NB4 (cell line): ENCODE results near the gene ADAM33.

Experiments
- DNase-seq: peaks from one replicate; pipeline ENCODE4 v3.0.0; 2010; ENCODE audit warnings: low read depth
- H3K4me3 ChIP-seq: one replicate; pipeline ENCODE4 v1.5.1; 2011; ENCODE audit warnings: mild to moderate bottlenecking, low read depth, low read length, moderate library complexity
- MYC ChIP-seq: IDR thresholded peaks from 2 replicates; pipeline ENCODE4 v1.6.1; 2011; ENCODE audit warnings: low read depth, low read length
- POLR2A ChIP-seq: IDR thresholded peaks from 2 replicates; pipeline ENCODE4 v1.6.1; 2011; ENCODE audit warnings: mild to moderate bottlenecking; ENCODE audit not compliant: insufficient read length; ENCODE audit errors: extremely low read depth
- TF ChIP-seq, protein P1 (sequence below): IDR thresholded peaks from one replicate; pipeline ENCODE4 v1.5.1; 2012; ENCODE audit warnings: low read depth, low read length
- TF ChIP-seq, protein P2 (sequence below): IDR thresholded peaks from 2 replicates; pipeline ENCODE4 v1.6.1; 2011; ENCODE audit warnings: low read depth, low read length

ADAM33 gene

DNA sequence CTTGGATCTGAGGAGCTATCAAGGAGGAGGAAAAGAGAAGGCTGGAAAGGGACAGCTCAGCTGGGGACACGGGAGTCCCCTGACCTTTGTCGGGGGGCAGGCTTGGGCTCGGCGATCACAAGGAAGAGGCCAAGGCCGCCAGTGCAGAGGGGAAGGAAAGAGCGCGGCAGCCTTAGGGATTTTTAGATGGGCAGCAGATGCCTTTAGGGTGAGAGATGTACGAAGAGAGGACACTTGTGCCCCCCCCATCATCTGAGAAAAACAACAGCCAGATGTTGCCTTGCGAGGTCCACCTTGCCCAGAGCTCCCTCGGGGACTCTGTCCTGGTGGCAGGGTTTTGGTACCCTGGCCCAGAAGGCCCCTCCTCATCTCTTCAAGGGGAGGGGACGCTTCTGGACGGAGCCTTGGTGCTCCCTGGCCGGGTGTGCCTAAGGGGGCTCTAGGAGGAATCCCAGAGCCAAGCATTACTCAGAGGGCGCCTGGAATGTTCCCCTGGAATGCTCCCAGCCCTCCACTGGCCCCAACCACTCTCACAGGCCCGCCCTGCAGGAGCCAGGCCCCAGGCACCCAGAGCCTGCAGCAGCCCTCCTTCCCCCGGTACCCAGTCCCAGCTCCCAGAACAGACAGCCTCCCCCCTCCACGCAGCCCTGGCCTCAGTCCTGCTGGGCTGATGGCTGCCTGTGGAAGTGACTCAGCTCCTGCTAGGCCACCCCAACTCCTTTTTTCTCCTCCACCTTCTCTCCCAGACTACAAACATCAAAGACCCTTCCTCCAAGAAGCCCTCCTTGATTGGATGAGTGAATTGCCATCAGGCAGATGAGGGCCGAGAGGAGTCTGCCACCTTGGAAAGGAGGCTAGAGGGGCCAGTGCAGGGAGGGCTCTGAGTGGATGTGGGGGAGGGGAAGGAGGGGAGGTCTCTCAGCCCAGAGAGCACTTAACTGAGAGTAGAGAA is 1.8 kb downstream of the ADAM33 start:
- H3K4me3 ChIP-seq, result no peak overlapping the region
- DNase-seq, result no peak
- TF ChIP-seq, protein P1, sequence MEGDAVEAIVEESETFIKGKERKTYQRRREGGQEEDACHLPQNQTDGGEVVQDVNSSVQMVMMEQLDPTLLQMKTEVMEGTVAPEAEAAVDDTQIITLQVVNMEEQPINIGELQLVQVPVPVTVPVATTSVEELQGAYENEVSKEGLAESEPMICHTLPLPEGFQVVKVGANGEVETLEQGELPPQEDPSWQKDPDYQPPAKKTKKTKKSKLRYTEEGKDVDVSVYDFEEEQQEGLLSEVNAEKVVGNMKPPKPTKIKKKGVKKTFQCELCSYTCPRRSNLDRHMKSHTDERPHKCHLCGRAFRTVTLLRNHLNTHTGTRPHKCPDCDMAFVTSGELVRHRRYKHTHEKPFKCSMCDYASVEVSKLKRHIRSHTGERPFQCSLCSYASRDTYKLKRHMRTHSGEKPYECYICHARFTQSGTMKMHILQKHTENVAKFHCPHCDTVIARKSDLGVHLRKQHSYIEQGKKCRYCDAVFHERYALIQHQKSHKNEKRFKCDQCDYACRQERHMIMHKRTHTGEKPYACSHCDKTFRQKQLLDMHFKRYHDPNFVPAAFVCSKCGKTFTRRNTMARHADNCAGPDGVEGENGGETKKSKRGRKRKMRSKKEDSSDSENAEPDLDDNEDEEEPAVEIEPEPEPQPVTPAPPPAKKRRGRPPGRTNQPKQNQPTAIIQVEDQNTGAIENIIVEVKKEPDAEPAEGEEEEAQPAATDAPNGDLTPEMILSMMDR, result no peak
- TF ChIP-seq POLR2A (no peak), MYC (no peak)
- TF ChIP-seq, protein P2, sequence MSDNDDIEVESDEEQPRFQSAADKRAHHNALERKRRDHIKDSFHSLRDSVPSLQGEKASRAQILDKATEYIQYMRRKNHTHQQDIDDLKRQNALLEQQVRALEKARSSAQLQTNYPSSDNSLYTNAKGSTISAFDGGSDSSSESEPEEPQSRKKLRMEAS, result no peak

DNA sequence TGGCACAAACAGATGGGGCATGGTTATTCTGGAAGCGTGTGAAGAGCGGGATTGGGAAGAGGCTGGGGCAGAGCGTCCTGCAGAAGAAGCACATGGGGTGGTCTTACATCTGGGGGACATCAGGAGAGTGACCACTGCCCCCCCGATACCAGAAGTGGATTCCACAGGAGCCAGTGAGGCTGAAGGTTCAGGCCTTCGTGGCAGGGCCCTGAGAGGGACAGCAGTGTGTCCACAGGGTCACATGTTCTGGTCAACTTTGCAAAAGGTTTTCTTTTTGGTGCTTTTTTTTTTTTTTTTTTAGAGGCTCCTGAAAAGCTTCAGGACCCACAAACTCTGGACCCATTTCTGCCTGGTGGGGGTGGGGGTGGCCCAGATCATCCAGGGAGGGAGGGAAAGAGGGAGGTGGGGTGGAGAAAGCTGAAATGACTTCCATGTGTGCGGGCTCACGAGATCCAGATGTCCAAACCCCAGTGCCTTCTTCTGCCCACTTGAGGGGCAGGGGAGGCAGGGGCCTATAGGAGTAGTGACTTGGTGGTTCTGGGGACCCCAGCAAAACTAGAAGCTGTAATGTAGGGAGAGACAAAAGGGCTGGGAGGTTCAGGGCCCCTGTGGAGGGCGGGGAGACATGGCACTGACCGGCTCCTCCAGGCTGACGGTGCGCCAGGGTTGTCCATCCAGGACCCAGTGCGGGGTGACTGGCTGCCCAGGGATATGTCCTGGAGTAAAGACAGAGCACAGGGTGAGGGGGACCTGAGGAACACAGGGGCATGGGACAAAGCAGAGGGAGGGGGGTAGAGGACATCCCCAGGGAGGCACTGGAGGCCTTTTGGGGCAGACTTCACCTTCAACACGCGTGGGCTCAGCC is 2.7 kb downstream of the ADAM33 start:
- no peak for DNase-seq
- no peak for TF ChIP-seq MYC
- TF ChIP-seq, protein P2, result no peak
- TF ChIP-seq, protein P1, result no peak
- TF ChIP-seq POLR2A, result no peak
- no peak overlapping the region for H3K4me3 ChIP-seq

DNA sequence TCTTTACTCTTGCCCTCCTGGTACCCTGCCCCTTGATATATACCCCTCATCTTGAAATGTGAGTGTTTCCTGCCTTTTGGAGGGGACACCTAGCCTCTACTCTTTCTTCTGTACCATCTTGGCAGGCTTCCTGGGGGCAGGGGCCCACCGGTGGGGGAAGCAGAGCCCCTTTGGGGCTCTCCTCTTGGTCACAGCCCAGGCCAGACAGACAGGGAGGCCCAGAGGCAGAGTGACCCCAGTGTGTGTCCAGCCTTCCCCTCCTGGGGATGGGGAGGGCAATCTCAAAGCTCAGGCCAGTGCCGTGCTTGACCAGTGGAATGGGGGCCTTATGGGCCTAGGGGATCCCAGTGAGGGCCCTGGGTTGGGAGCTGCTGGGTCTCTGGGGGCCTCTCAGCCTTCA is 3.6 kb downstream of the ADAM33 start:
- TF ChIP-seq, protein P1, result no peak
- TF ChIP-seq, protein P2, result no peak
- TF ChIP-seq POLR2A (no peak), MYC (no peak)
- no peak overlapping the region for H3K4me3 ChIP-seq
- no peak for DNase-seq

DNA sequence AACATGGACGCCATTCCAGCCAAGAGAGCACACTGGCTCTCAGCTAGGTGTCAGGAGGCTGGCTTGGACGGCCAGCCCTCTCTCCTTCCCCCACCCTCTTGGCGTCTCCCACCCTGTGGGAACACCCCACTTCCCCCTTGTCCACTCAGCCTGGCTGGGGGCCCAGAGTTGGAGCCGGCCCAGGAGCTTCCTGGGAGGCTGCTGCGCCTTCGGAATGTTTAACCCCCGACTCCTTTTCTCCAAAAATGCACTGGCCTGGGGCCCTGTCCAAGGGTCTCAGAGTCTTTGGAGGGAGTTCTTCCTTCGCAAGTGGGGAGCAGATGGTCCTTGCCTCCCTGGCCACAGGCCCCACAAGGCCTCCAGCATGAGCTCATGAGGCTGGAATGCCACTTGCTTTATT is 4.1 kb downstream of the ADAM33 start:
- no peak overlapping the region for H3K4me3 ChIP-seq
- no peak for DNase-seq
- no peak for TF ChIP-seq MYC
- TF ChIP-seq POLR2A, result no peak

DNA sequence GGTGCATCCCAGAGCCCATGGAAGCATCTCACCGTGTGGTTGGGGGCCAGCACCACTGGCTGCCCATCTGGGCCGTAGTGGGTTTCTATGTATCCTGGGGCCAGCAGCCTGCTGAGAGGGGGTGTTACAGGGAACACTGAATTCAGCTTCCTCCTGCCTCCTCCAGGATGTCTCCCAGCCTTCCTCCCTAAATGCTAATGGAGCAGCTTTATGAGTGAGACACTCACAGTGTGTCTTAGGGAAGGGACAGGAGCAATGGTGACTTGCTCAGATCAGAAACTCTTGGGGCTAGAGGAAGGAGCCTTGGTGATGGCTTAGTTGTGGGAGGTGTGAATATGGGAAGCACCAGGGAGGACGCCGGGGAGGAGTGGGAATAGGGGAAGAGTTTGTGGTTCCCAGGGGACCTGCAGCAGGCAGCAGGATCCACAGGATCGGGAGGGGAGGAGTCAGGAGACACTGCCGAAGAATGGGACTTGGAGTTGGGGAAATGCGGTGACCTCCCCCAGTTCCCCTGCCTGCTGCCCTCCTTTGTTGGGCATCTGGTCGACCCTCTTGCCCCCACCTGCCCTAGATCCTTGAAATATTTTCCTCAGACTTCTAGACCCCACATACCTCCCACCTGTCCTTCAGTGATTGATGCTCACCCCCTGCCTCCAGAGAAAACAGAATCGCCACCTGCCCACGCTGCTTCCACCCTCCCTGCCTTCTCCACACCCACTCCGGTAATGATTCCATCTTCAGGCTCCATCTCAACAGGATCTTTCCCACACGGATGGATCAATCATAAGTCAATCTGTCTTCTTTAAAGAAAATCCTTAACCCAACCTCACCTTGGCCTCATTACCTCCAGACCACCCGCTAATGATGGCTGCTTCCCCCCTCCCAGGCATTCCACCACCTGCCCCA is 6.6 kb downstream of the ADAM33 start:
- DNase-seq, result no peak
- TF ChIP-seq, protein P2, result no peak
- no peak for TF ChIP-seq POLR2A
- TF ChIP-seq MYC, result no peak
- TF ChIP-seq, protein P1, result no peak
- H3K4me3 ChIP-seq, result no peak overlapping the region
